IMR-90 (cell line): ENCODE measurements around the gene HNRNPH1. TPM values are rescaled to one million over a fixed set of nuclear protein-coding genes. Genes with fewer than 3 reads are reported as not detected.

Experiments used
- ATAC-seq: fragments of 200-7000 bp; cut with Tn5 transposase; 2 replicates; pipeline ENCODE4 v1.9.1; 2020; ENCODE audit warnings: low read depth, mild to moderate bottlenecking, moderate library complexity
- BruUV-seq: library from RNA; stranded (reverse); fragments of 400-500 nt; replicated peaks from 2 replicates; lab custom pipeline; 2021; lab: Mats Ljungman, UMichigan
- CTCF ChIA-PET: fragments of 300-600 bp; formaldehyde crosslinking; extraction: SDS; loops from one replicate; lab custom pipeline; 2021; ENCODE audit warnings: antibody characterized with exemption; lab: Yijun Ruan, JAX
- POLR2A ChIA-PET: fragments of 300-600 bp; sonication (Branson Sonifier 250); formaldehyde crosslinking; loops from one replicate; lab custom pipeline; 2022; ENCODE audit warnings: antibody characterized with exemption; ENCODE audit not compliant: unreplicated experiment; lab: Charles Lee
- DNase-seq: peaks from one replicate; pipeline ENCODE4 v3.0.0; 2013
- H2AFZ ChIP-seq: replicated peaks from 2 replicates; pipeline ENCODE3; 2013; ENCODE audit warnings: low read length, mild to moderate bottlenecking; ENCODE audit not compliant: poor library complexity
- H2AK5ac ChIP-seq: 2 replicates; pipeline ENCODE4 v1.6.1; 2013; ENCODE audit warnings: low read depth, low read length, inconsistent platforms
- H2AK9ac ChIP-seq: replicated peaks from 2 replicates; pipeline ENCODE3; 2013; ENCODE audit warnings: mild to moderate bottlenecking, low read depth, low read length, moderate library complexity; ENCODE audit not compliant: poor library complexity
- H2BK120ac ChIP-seq: 2 replicates; pipeline ENCODE4 v1.6.1; 2013; ENCODE audit warnings: low read depth, low read length, inconsistent platforms
- H2BK15ac ChIP-seq: 3 replicates; pipeline ENCODE4 v1.6.1; 2013; ENCODE audit warnings: low read depth, low read length, inconsistent platforms
- H2BK20ac ChIP-seq: 2 replicates; pipeline ENCODE4 v1.6.1; 2013; ENCODE audit warnings: low read depth, mild to moderate bottlenecking, inconsistent platforms, low read length, moderate library complexity
- H2BK5ac ChIP-seq: 2 replicates; pipeline ENCODE4 v1.6.1; 2013; ENCODE audit warnings: mild to moderate bottlenecking, low read depth, low read length, inconsistent platforms; ENCODE audit not compliant: poor library complexity, severe bottlenecking
- H3K14ac ChIP-seq: replicated peaks from 2 replicates; pipeline ENCODE4 v1.6.1; 2013; ENCODE audit warnings: low read depth, low read length, inconsistent platforms
- H3K18ac ChIP-seq: 2 replicates; pipeline ENCODE4 v1.6.1; 2013; ENCODE audit warnings: low read depth, low read length, control low read depth
- H3K23ac ChIP-seq: 2 replicates; pipeline ENCODE4 v1.6.1; 2013; ENCODE audit warnings: low read depth, low read length, inconsistent platforms
- H3K27ac ChIP-seq: 2 replicates; pipeline ENCODE4 v1.5.1; 2013; ENCODE audit warnings: mild to moderate bottlenecking, control low read depth, low read length; ENCODE audit not compliant: insufficient read depth
- H3K27me3 ChIP-seq: 2 replicates; pipeline ENCODE4 v1.6.1; 2013; ENCODE audit warnings: low read length; ENCODE audit not compliant: control insufficient read depth, insufficient read depth
- H3K36me3 ChIP-seq: 2 replicates; pipeline ENCODE4 v1.6.1; 2013; ENCODE audit warnings: low read length, mixed read lengths; ENCODE audit not compliant: control insufficient read depth, insufficient read depth
- H3K4ac ChIP-seq: 2 replicates; pipeline ENCODE4 v1.6.1; 2013; ENCODE audit warnings: low read depth, low read length, inconsistent platforms
- H3K4me1 ChIP-seq: 2 replicates; pipeline ENCODE4 v1.6.1; 2013; ENCODE audit warnings: low read length, mixed read lengths; ENCODE audit not compliant: control insufficient read depth, insufficient read depth
- H3K4me2 ChIP-seq: 2 replicates; pipeline ENCODE4 v1.6.1; 2013; ENCODE audit warnings: low read depth, mild to moderate bottlenecking, control low read depth, low read length, moderate library complexity
- H3K4me3 ChIP-seq: 2 replicates; pipeline ENCODE4 v1.5.1; 2013; ENCODE audit warnings: low read depth, mild to moderate bottlenecking, control low read depth, low read length, moderate library complexity; ENCODE audit not compliant: insufficient read depth
- H3K56ac ChIP-seq: 2 replicates; pipeline ENCODE4 v1.6.1; 2013; ENCODE audit warnings: low read length, inconsistent platforms; ENCODE audit not compliant: insufficient read depth; ENCODE audit errors: extremely low read depth
- H3K79me1 ChIP-seq, 2 experiments: 2 replicates each; pipeline ENCODE4 v1.6.1; 2013; ENCODE audit warnings: low read length in 2 of 2, inconsistent platforms in 1 of 2, low read depth in 1 of 2
- H3K9ac ChIP-seq: 2 replicates; pipeline ENCODE4 v1.6.1; 2013; ENCODE audit warnings: low read depth, low read length, control low read depth
- H3K9me1 ChIP-seq: 2 replicates; pipeline ENCODE4 v1.6.1; 2013; ENCODE audit warnings: low read length, inconsistent platforms; ENCODE audit not compliant: insufficient read depth
- H3K9me3 ChIP-seq: 2 replicates; pipeline ENCODE4 v1.6.1; 2013; ENCODE audit warnings: low read length; ENCODE audit not compliant: control insufficient read depth, insufficient read depth
- H4K20me1 ChIP-seq: 2 replicates; pipeline ENCODE4 v1.6.1; 2013; ENCODE audit warnings: low read length, inconsistent platforms; ENCODE audit not compliant: insufficient read depth
- H4K5ac ChIP-seq: 2 replicates; pipeline ENCODE4 v1.6.1; 2013; ENCODE audit warnings: mild to moderate bottlenecking, low read depth, low read length, control low read depth
- H4K8ac ChIP-seq, 2 experiments: 2 replicates each; pipeline ENCODE4 v1.6.1; 2013; ENCODE audit warnings: low read depth in 2 of 2, low read length in 2 of 2, control low read depth in 1 of 2, inconsistent platforms in 1 of 2
- H4K91ac ChIP-seq: 2 replicates; pipeline ENCODE4 v1.6.1; 2013; ENCODE audit warnings: low read depth, low read length, inconsistent platforms; ENCODE audit not compliant: insufficient read depth
- BHLHE40 ChIP-seq: fragments of 150-350 bp; IDR thresholded peaks from 2 replicates; pipeline ENCODE4 v1.6.1; 2016; ENCODE audit warnings: mild to moderate bottlenecking, low read depth, low read length
- CEBPB ChIP-seq: IDR thresholded peaks from 2 replicates; pipeline ENCODE4 v1.6.1; 2012; ENCODE audit warnings: low read depth, low read length, improper control_type of control experiment
- CHD1 ChIP-seq: IDR thresholded peaks from 2 replicates; pipeline ENCODE4 v1.6.1; 2012; ENCODE audit warnings: low read depth, low read length, improper control_type of control experiment
- CTCF ChIP-seq: conservative IDR thresholded peaks from 2 replicates; pipeline ENCODE4 v1.5.1; 2012; ENCODE audit warnings: mild to moderate bottlenecking, low read depth, low read length, improper control_type of control experiment
- ELK1 ChIP-seq: fragments of 150-350 bp; IDR thresholded peaks from 2 replicates; pipeline ENCODE4 v1.6.1; 2016; ENCODE audit warnings: low read depth, mild to moderate bottlenecking, low read length, moderate library complexity, borderline replicate concordance
- FOS ChIP-seq: fragments of 150-350 bp; IDR thresholded peaks from 2 replicates; pipeline ENCODE4 v1.6.1; 2016; ENCODE audit warnings: low read depth, low read length
- MAFK ChIP-seq: IDR thresholded peaks from 2 replicates; pipeline ENCODE4 v1.6.1; 2012; ENCODE audit warnings: low read depth, low read length, improper control_type of control experiment
- MAZ ChIP-seq: IDR thresholded peaks from 2 replicates; pipeline ENCODE4 v1.6.1; 2012; ENCODE audit warnings: low read depth, mild to moderate bottlenecking, low read length, improper control_type of control experiment, moderate library complexity, borderline replicate concordance
- MXI1 ChIP-seq: IDR thresholded peaks from 2 replicates; pipeline ENCODE4 v1.6.1; 2012; ENCODE audit warnings: low read depth, mild to moderate bottlenecking, low read length, moderate library complexity, borderline replicate concordance
- NFE2L2 ChIP-seq: fragments of 150-350 bp; IDR thresholded peaks from 2 replicates; pipeline ENCODE4 v1.6.1; 2016; ENCODE audit warnings: low read depth, mild to moderate bottlenecking, low read length
- POLR2A ChIP-seq: IDR thresholded peaks from 2 replicates; pipeline ENCODE4 v1.6.1; 2012; ENCODE audit warnings: mild to moderate bottlenecking, low read depth, low read length
- RAD21 ChIP-seq: IDR thresholded peaks from 2 replicates; pipeline ENCODE4 v1.6.1; 2012; ENCODE audit warnings: low read length, improper control_type of control experiment
- RCOR1 ChIP-seq: IDR thresholded peaks from 2 replicates; pipeline ENCODE4 v1.6.1; 2012; ENCODE audit warnings: mild to moderate bottlenecking, low read length, improper control_type of control experiment; ENCODE audit not compliant: insufficient replicate concordance
- RFX5 ChIP-seq: IDR thresholded peaks from 2 replicates; pipeline ENCODE4 v1.8.0; 2012; ENCODE audit warnings: low read depth, mild to moderate bottlenecking, low read length, moderate library complexity
- SMC3 ChIP-seq: fragments of 150-350 bp; IDR thresholded peaks from 2 replicates; pipeline ENCODE4 v1.6.1; 2016; ENCODE audit warnings: low read depth, mild to moderate bottlenecking, antibody characterized with exemption, low read length, moderate library complexity
- USF2 ChIP-seq: fragments of 150-350 bp; IDR thresholded peaks from 2 replicates; pipeline ENCODE4 v1.6.1; 2017; ENCODE audit warnings: mild to moderate bottlenecking, antibody characterized with exemption, low read length, low read depth
- WGBS, 2 experiments: methylation state at CpG; one replicate each; pipeline versions ENCODE4 v1.1.5 to v1.1.7; 2013; ENCODE audit warnings: missing lambda C conversion rate in 2 of 2; ENCODE audit not compliant: insufficient read length in 1 of 2; ENCODE audit errors: extremely low coverage in 2 of 2; 5-methylcytosine and 5-hydroxymethylcytosine counted together
- dilution Hi-C: fragments of 300-500 bp; cut with HindIII; formaldehyde crosslinking; loops from one replicate; pipeline ENCODE4 v1.14.3; 2018; ENCODE audit warnings: low sequenced_read_pairs; ENCODE audit not compliant: unreplicated experiment
- in situ Hi-C: fragments of 300-500 bp; cut with MboI; formaldehyde crosslinking; loops from 3 replicates; pipeline ENCODE4 v1.14.3; 2019; ENCODE audit warnings: low sequenced_read_pairs, inconsistent platforms, mixed read lengths
- intact Hi-C: fragments of 100-400 bp; cut with micrococcal nuclease; formaldehyde crosslinking; loops from 2 replicates; pipeline ENCODE4 v1.10.0; 2022
- polyA plus RNA-seq, 3 experiments: library from polyadenylated mRNA; depleted of rRNA; stranded (reverse); fragments of >200 nt; gene quantifications; 2 replicates each; pipeline ENCODE4 v1.2.3, GENCODE V29; 2012; ENCODE audit warnings: low replicate concordance in 1 of 3
- total RNA-seq: library from RNA; depleted of rRNA; stranded (reverse); fragments of >200 nt; gene quantifications from 2 replicates; pipeline ENCODE4 v1.2.3, GENCODE V29; 2012

HNRNPH1 gene
- total and polyA plus RNA-seq, 2 of the 4 experiments (the other 2 are of a cell fraction), result 288 to 300 TPM

GRCh38 chr5:179564526-179564925 lies 58.9 kb downstream of the HNRNPH1 start:
- in situ Hi-C loops (no loop called here), dilution Hi-C loops (no loop called here), intact Hi-C loops (no loop called here)
- peaks cover 19 to 26% of the 10 kb centered on the region in 2 experiments for H3K79me1 ChIP-seq
- H3K36me3 ChIP-seq, result peaks cover 34% of the 10 kb centered on the region
- no peak overlapping the region for H3K4me2 ChIP-seq
- no peak overlapping the region for H2BK5ac ChIP-seq
- H3K23ac ChIP-seq, result no peak overlapping the region
- no peak overlapping the region for H3K56ac ChIP-seq
- no peak overlapping the region for H4K8ac ChIP-seq
- ChIA-PET CTCF (interaction anchor here (0.7 kb wide), 1 partner anchor 322 kb away, joined by 3 read pairs; no protein-coding TSS in a partner anchor), POLR2A (no interaction called here)
- DNase-seq (no peak), ATAC-seq (no peak)
- H4K5ac ChIP-seq, result no peak overlapping the region
- H3K18ac ChIP-seq, result no peak overlapping the region
- no peak overlapping the region for H4K91ac ChIP-seq
- H3K4me3 ChIP-seq, result no peak overlapping the region
- WGBS, 2 experiments, result no CpG with 5 or more reads among the region's 2 CpGs
- H3K27ac ChIP-seq, result no peak overlapping the region
- H3K9ac ChIP-seq, result no peak overlapping the region
- H2AK5ac ChIP-seq, result no peak overlapping the region
- H2AFZ ChIP-seq, result no peak overlapping the region
- TF ChIP-seq NFE2L2 (no peak), CTCF (no peak), MXI1 (no peak), RCOR1 (no peak), CEBPB (no peak), SMC3 (no peak), RFX5 (no peak), FOS (no peak), USF2 (no peak), MAZ (no peak), RAD21 (no peak), MAFK (no peak), POLR2A (no peak), BHLHE40 (no peak), CHD1 (no peak), ELK1 (no peak)
- no peaks in the 10 kb centered on the region for H4K20me1 ChIP-seq
- H2BK120ac ChIP-seq, result no peak overlapping the region
- no peak overlapping the region for H2BK20ac ChIP-seq
- H3K9me1 ChIP-seq, result peaks cover 14% of the 10 kb centered on the region
- H3K27me3 ChIP-seq, result no peaks in the 10 kb centered on the region
- no peak overlapping the region for H2BK15ac ChIP-seq
- no TSS peak for BruUV-seq
- no peak overlapping the region for H3K14ac ChIP-seq
- H3K9me3 ChIP-seq, result no peaks in the 10 kb centered on the region
- H2AK9ac ChIP-seq, result no peak overlapping the region
- H3K4ac ChIP-seq, result no peak overlapping the region
- H3K4me1 ChIP-seq, result peaks cover 5% of the 10 kb centered on the region; the same call in 1 of the 2 replicates
